ENCODE results near the gene LIN9.

LIN9 gene

DNA sequence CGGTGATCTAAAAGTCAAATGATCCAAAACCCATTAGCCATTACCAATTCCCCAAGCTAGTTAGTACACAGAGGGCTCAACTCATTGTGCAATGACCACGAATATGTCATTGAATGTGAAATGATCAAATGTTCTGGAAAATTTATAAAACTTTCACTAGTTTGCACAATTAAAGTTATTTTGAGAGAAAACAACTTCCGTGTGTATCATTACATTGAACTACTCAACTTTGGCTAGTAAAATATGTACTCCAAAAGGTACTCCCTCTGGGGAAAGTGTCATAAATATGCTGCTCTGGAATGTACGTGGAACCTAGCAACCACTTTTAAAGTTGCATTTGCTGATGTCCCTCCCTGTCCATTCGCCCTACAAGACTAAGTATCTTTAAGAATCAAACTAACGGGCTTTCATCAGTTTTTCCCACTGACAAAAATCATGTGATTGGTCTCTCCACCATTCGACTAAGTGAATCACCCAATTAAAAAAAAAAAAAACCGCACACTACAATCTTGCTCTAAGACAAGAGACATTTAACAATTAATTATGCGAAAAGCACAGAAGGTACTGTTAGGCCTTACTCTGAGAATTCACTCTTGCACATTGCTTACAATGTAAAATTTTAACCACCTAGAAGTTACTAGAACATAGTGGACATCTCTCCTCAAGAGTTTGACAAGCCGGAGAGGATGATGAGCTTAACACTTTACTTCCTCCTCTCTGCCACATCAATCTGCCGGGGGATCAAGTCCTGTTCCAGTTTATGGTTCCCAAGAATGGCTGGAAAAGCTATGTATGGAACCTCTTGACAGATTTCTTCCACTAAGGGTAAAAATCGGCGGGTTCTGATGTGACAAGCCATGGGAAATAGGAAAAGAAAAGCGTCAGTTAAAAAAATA lies 123.6 kb downstream of the LIN9 start:
- Histone ChIP-seq H3K23ac (ENCODE audit: low read depth, low read length, poor library complexity) (no peak overlapping the region), H3K36me3 (replicated peaks in 1 of 2; ENCODE audit: control insufficient read depth in 2 of 2, insufficient read depth in 2 of 2, low read length in 2 of 2) (peaks cover 0 to 31% of the 10 kb centered on the region in 2 donors), H4K91ac (ENCODE audit: low read depth, low read length, poor library complexity) (no peak overlapping the region), H3K4me3 (ENCODE audit: low read length in 2 of 2) (peak overlapping the region; percentile 71 to 89), H3K9ac (ENCODE audit: low read depth, low read length, poor library complexity) (no peak overlapping the region), H4K8ac (ENCODE audit: low read depth, low read length) (no peak overlapping the region), H2BK15ac (ENCODE audit: low read length) (no peak overlapping the region), H3K18ac (ENCODE audit: low read length) (no peak overlapping the region), H2BK12ac (ENCODE audit: low read length) (no peak overlapping the region), H3K9me3 (replicated peaks in 1 of 2; ENCODE audit: control insufficient read depth in 2 of 2, insufficient read depth in 1 of 2, low read depth in 1 of 2, low read length in 2 of 2) (no peaks in the 10 kb centered on the region), H3K14ac (ENCODE audit: low read length) (no peak overlapping the region), H3K4me1 (ENCODE audit: control insufficient read depth in 2 of 2, insufficient read depth in 1 of 2, low read depth in 1 of 2, low read length in 2 of 2) (peaks cover 4 to 12% of the 10 kb centered on the region in 2 donors), H3K4ac (ENCODE audit: low read length) (no peak overlapping the region), H3K79me1 (ENCODE audit: low read depth, low read length) (peaks cover 10% of the 10 kb centered on the region), H3K4me2 (ENCODE audit: insufficient read depth, low read length, poor library complexity, severe bottlenecking) (peak overlapping the region; percentile 86), H2AK5ac (ENCODE audit: low read depth, low read length) (no peak overlapping the region), H2BK120ac (ENCODE audit: low read depth, low read length) (no peak overlapping the region), H2BK5ac (ENCODE audit: low read length) (no peak overlapping the region), H2AFZ (ENCODE audit: low read length) (no peak overlapping the region), H3K27me3 (ENCODE audit: control insufficient read depth in 3 of 3, insufficient read depth in 3 of 3, low read depth in 1 of 3, low read length in 3 of 3) (no peaks in the 10 kb centered on the region), H3K27ac (replicated peaks; ENCODE audit: low read length) (no peak overlapping the region)
- DNase-seq (ENCODE audit: low spot score), result no peak
- no CpG with 5 or more reads among the region's 14 CpGs for WGBS, 2 donors (ENCODE audit: extremely low coverage in 2 of 2, insufficient read length in 2 of 2, insufficient replicate concordance in 1 of 2)

DNA sequence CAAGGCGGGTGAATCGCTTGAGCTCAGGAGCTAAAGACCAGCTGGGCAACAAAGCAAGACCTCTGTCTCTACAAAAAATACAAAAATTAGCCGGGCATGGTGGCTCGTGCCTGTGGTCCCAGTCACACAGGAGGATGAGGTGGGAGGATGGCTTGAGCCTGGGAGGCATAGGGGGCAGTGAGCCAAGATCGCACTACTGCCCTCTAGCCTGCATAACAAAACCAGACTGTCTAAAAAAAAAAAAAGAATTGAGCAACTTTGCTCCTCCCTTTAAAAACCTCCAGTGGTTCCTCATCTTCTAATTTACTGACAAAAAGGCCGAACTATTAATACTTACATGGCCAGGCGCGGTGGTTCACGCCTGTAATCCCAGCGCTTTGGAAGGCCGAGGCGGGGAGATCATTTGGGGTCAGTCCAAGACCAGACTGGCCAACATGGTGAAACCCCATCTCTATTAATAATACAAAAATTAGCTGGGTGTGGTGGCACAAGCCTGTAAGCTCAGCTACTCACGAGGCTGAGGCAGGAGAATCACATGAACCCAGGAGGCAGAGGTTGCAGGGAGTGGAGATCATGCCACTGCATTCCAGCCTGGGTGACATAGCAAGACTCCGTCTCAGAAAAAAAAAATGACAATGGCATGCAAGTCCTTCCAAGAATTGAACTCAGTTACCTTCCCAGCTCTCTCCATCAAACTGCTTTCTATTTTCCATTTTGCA lies 126.8 kb downstream of the LIN9 start:
- Histone ChIP-seq H3K27me3 (ENCODE audit: control insufficient read depth in 3 of 3, insufficient read depth in 3 of 3, low read depth in 1 of 3, low read length in 3 of 3) (no peaks in the 10 kb centered on the region), H3K4me3 (ENCODE audit: low read length in 2 of 2) (no peak overlapping the region), H3K9ac (ENCODE audit: low read depth, low read length, poor library complexity) (no peak overlapping the region), H3K4ac (ENCODE audit: low read length) (no peak overlapping the region), H2BK12ac (ENCODE audit: low read length) (no peak overlapping the region), H3K9me3 (replicated peaks in 1 of 2; ENCODE audit: control insufficient read depth in 2 of 2, insufficient read depth in 1 of 2, low read depth in 1 of 2, low read length in 2 of 2) (no peaks in the 10 kb centered on the region), H3K79me1 (ENCODE audit: low read depth, low read length) (peaks cover 11% of the 10 kb centered on the region), H3K14ac (ENCODE audit: low read length) (no peak overlapping the region), H2AFZ (ENCODE audit: low read length) (no peak overlapping the region), H3K18ac (ENCODE audit: low read length) (no peak overlapping the region), H4K8ac (ENCODE audit: low read depth, low read length) (no peak overlapping the region), H3K36me3 (replicated peaks in 1 of 2; ENCODE audit: control insufficient read depth in 2 of 2, insufficient read depth in 2 of 2, low read length in 2 of 2) (peaks cover 0 to 40% of the 10 kb centered on the region in 2 donors), H3K4me2 (ENCODE audit: insufficient read depth, low read length, poor library complexity, severe bottlenecking) (no peak overlapping the region), H2BK15ac (ENCODE audit: low read length) (no peak overlapping the region), H3K27ac (replicated peaks; ENCODE audit: low read length) (no peak overlapping the region), H2AK5ac (ENCODE audit: low read depth, low read length) (no peak overlapping the region), H4K91ac (ENCODE audit: low read depth, low read length, poor library complexity) (no peak overlapping the region), H3K4me1 (ENCODE audit: control insufficient read depth in 2 of 2, insufficient read depth in 1 of 2, low read depth in 1 of 2, low read length in 2 of 2) (peaks cover 4 to 9% of the 10 kb centered on the region in 2 donors), H2BK5ac (ENCODE audit: low read length) (no peak overlapping the region), H2BK120ac (ENCODE audit: low read depth, low read length) (no peak overlapping the region), H3K23ac (ENCODE audit: low read depth, low read length, poor library complexity) (peak overlapping the region; percentile 65)
- no CpG with 5 or more reads among the region's 14 CpGs for WGBS, 2 donors (ENCODE audit: extremely low coverage in 2 of 2, insufficient read length in 2 of 2, insufficient replicate concordance in 1 of 2)
- no peak for DNase-seq (ENCODE audit: low spot score)
